A172 (cell line): ENCODE data around the gene PALMD. TPM values are rescaled to one million over a fixed set of nuclear protein-coding genes. Genes with fewer than 3 reads are reported as not detected.

ENCODE experiments used
- total RNA-seq: library from RNA; depleted of rRNA; stranded (reverse); fragments of >200 nt; shearing (Covaris generic); gene quantifications from 2 replicates; pipeline ENCODE4 v1.2.3, GENCODE V29; 2014; rRNA removed

Gene PALMD
- total RNA-seq, 1 experiment from 2014 or later = 0.88 TPM

Other genes starting within 250 kb of the PALMD start
- 2.8 and 4.8 TPM in 2 replicates for gene FRRS1, start 120.5 kb downstream of the PALMD start, total RNA-seq
- 8.5 and 8.8 TPM in 2 replicates for gene AGL, start 204.2 kb downstream of the PALMD start, total RNA-seq